ENCODE data around the gene LTB4R.
"Not testable (repeated sequence)": the region's sequence is repeated elsewhere in the genome, so short reads cannot be mapped to it uniquely, and the experiment has no call there.

LTB4R gene

DNA sequence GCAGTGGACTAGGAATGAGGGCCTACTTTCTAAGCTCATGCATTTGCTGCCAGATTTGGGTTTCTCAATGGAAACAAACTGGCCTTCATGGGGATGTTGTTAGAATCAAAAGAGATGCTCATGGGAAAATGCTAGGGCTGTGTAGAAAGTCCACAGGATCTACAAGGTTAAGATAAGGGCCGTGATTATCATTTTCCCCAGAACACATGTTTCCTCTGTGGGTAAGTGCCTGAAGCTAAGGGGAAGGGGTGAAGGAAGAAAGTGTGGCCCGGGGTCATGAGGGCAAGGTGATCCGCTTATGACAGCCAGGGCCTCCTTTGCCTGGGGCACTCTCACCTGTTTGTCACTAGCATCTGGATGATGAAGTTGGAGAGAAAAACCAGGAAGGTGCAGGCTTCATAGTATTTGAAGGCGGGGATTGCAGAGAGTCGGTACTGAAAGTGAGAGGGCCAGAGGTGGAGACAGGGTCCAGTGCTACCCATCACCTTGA is 13.8 kb downstream of the LTB4R start:
- no peak for DNase-seq

DNA sequence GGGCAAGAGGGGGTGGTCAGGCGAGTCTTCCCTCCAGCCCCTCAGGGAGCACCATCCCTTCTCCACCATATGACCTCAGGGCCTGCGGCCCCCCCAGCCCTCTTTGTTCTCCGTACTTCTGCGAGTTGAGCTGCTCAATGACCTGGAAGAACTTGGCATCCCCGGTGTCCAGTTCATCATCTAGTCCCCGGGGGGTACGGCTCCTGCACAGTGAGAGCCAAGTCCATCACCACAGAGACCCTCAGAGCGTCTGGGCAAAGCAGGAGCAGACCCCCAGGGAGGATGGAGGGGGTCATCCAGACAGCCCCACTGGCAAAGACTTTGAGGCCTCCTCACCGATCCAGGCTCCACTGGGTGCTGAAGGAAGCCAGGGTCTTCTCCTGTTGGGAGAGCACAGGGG is 14.7 kb downstream of the LTB4R start:
- no peak for DNase-seq

DNA sequence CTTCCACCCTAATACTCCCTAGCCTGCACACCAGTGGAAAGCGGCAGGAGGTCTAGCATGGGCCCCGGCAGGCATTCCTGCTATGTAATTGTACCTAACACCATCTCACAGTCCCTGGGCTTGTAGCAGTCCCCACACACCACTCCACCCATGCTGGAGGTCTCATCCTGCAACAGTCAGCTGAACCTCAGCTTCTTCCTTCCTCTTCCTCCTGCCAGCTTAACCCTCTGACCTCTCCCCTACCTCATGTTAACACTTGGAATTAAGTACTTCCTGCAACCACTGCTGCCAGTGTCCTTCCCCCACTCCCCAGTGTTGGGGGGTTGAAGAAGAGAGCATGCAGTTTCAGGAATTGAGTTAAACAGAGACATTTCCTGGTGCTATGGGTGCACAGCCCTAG is 16.0 kb downstream of the LTB4R start:
- no peak for DNase-seq

DNA sequence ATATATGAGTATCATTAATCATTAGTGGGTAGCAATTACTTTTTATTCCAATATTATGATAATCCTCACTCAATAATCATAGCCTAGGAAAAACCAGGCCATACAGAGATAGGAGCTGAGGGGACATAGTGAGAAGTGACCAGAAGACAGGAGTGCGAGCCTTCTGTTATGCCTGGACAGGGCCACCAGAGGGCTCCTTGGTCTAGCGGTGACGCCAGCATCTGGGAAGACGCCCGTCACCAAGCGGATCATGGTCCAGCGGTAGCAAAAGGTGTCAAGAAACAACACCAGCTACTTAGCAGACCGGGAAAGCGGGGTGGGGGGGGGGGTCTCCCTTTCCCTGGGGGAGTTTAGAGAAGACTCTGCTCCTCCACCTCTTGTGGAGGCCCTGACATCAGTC is 16.6 kb downstream of the LTB4R start:
- not testable (repeated sequence) for DNase-seq

DNA sequence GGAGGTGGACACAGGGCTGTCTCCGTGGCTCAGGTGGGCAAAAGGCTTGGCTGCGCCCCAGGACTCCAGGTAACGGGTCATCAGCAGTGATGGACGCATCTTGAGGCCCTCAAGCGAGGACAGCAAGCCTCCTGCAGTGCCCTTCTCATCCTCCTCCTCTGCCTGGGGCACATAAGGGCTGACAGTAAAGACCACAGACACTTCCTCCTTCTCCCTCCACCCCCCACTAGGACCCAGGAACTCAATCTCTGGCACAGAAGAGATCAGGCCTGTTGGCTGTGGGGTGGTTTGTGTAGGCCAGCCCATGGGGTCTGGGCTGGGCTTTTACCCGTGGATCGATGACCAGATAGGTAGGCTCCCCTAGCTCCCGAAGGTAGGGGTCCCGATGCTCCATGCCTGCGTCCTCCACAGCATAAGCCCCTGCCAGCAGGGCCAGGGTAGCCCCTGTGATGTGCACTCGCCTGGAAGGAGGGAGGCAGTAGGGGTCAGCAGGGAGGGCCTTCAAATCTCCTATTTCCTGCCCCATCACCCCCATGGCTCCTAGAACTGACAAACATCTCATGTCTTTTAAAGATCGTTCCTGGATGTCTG is 17.9 kb downstream of the LTB4R start:
- DNase-seq: no peak

DNA sequence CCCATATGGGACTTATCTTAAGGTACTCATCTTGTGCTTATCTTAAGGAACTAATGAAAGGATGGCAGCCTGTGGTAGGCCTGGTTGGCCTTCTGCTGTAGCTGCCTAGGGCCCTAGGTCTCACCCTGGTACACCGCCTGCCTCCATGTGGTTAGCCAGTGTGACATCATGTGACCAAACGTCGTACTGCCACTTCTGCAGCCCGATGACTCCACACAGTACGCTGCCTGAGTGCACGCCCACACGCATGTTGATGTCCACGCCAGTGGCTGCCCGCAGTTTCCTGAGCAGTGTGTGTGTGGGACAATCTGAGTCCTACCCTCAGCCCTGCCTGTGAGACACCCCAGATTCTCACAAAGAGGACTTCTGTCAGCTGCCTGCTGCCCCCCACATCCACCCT is 18.4 kb downstream of the LTB4R start:
- no peak for DNase-seq

DNA sequence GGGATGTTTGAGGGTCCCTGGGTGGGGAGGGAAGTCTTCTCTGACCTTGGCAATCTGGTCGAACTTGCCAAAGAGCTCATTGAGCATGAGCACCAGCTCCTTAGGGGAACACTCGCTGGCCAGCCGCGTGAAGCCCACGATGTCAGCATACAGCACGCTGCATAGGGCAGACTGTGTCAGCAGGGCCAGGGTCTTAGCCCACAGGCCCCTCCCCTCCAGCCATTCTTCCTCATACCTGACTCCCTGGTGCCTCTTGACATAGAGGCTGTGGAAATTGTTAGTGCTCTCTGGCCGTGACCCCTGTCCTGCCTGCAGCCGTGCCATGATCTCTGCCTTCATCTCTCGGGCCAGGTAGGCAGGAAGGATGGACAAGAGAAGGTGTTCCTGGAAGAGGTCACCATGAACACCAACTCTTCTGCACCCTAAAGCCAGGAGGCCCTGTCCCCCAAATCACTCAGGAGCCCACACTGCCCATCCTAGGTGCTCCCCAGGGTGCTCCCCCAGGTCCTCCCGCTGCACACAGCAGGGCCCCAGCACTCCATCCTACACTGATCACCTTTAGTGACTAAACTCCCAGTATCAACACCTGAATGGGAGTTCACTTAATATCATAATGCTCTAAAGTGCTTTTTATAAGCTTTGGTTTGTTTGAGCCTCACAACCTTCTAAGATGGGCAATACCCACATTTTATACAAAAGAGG is 19.8 kb downstream of the LTB4R start:
- no peak for DNase-seq

DNA sequence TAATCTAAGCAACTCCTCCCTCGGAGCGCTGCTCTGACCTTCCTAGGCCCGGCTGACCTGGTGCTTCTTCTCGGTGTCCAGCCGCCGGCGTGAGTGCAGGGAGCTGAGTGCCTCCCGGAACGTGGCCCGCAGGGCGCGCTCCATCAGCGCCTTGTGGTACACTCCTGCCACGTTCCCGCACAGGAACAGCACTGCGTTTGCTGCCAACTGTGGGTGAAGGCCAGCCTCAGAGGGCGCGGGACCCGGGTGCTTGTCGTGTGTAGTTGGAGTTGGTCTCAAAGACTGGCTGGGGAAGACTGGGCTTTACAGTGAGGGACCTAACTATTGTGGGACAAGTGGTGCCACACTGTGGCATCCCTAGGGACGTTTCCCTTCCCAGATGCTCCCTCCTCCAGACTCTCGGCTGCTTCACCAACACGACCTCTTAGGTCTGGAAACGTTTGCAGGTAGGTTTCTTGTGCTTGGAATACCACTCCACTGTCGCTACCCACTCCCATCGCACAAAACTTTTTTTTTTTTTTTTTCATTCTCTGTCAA is 20.5 kb downstream of the LTB4R start:
- no peak for DNase-seq

DNA sequence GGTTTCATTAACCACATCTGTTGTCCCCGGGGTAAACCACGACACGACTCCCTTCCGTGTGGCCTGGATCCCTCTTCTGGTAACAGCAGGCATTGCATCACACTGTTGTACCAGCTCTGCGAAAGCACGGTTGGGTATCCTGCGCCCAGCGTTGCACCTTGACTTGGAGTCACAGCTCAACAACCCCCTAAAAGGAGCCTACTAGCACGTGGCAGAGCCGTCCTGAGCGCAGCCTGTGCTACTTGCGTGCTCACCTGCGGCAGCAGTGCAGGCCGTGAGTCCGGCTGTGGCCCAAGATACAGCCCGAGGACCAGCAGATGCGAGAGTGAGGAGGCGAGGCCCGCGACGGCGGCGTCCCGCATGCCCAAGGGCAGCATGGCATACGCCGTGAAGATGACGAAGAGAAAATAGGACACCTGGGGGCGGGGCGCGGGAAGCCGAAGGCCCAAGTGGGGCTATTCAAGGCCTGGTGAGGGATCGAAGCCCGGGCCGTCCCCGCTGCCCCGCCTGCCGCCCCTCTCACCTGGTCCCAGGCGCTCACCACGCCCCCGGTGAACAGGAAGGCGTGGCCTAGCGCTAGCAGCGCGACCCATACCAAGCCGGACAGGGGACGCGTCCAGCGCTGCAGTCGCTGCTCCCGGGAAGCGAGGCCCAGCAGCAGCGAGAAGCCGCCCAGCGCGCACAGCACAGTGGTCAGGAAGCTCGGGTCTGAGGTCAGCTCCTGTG is 21.1 kb downstream of the LTB4R start:
- DNase-seq: peak; percentile 68

DNA sequence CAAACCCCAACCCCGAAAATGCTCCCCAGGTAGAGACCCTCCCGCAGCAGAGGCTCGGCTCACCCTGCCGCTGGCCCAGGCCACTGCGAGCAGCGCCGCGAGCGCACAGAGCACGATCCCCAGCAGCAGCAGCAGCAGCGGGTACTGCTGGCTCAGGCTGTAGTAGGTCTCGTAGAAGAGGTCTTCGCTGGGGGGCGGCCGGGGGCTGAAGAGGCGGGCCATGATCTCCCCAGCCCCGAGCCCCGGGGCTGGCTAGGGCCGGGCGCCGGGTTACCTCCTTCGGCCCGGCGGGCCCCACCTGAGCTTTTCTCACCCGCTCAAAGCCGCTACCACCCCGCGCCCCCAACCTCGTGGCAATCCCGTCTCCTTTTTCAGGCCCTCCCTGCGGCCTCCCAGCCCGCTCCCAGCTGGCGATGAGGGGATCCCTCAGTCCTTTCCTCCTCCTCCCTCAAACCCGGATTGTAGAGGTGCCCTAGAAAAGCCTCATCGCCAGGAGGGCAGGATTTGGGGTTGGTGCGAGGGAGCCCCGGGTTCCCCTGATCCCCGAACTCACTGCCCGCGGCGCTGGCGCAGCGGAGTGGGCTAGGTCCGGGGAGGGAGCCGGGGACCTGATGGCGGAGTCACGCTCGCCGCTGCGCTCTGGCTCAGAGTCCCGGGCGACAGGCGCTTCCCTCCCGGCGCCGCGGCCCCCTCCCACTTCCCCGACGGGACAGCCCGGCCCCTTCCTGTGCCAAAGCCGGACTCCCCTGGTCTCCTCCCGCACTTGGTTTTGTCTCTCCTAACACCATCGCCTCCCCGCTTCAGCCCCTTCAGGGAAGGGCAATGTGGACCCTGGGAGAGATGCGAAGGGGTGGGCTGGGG is 23.4 kb downstream of the LTB4R start, which contains the start of gene ADCY4:
TSS of gene ADCY4 (minus strand) at position 641 of the 861 bp plus-strand sequence. CDS start at position 222, 419 bp downstream.
- DNase-seq: no peak

DNA sequence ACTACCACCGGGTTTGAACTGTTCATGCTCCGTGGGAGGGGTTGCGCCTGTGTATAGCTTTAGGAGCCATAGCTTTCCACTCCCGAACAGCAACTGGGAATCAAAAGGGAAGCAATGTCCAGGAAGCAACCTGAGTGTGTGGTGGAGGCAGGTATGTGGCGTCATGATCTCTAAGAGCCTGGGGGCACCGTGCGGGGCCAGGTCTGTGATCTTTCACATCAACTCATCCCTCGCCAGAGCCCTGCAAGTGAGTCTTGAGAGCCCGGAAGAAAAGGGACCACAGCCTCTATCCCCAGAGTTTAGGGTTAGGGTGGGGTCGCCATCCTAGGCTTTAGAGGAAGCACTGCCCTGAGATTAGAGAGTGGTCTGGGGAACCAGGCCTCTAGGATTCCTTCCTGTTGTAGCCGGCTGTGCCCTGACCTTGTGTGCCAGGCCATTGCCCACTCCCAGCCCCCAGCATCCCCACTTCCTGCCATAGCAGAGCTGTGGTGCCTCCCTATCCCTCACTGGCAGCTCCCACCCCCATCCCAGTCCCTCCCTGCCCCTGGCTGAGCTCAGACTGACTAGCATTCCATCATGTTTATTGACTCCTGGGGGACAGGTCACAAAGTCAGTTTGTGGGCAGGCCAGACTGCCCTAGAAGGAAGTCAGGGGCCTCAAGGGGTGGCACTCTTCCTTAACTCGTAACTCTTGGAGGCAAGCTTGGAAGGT is 24.3 kb downstream of the LTB4R start:
- DNase-seq: no peak

DNA sequence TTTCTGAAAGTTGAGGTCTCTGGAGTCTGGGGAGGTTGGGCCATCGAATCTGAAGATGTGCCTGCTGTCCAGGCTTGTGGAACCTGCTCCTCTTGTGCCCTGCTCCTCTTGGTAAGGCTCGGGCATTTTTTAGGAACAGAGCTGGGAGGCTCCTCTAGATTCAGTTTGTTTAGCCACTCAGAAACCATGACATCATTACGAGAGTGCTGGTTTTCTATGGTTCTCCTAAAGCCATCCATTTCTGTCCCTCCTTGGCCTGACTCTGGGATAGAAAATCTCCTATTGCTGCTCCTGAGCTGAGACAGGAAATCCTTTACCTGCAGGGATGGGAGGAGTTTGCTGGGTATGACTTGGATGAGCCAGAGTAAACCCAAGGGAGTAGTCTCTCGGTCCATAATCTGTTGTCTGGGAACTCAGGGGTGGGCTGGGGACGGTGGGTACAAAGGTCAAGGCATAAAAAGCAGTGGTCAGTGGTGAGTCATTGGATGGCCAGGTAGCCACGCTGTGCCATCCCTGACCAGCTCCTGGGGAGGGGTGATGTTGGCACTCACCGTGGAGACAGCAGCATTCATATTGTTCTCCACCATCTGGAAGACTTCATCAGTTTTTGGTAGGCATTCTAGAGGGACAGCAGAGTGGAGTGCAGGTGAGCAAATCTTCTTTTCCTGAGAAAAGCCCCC is 26.0 kb downstream of the LTB4R start:
- no peak for DNase-seq

DNA sequence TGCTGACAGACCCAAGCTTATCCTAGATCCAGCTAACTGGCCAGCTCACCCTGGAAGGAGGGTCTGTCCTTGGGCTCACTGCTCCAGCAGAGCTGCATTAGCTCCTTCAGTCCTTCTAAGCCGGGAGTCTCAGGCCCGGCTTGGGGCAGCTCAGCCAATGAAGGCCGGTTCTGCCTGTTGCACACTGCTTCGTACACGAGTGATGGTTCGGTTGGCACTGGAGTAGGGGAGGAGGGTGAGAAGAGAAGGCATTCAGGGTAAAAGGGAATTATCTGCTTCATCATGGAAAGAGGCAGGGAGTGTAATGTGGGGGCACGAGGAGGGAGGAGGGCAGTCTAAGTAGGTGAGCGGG is 26.5 kb downstream of the LTB4R start:
- no peak for DNase-seq

DNA sequence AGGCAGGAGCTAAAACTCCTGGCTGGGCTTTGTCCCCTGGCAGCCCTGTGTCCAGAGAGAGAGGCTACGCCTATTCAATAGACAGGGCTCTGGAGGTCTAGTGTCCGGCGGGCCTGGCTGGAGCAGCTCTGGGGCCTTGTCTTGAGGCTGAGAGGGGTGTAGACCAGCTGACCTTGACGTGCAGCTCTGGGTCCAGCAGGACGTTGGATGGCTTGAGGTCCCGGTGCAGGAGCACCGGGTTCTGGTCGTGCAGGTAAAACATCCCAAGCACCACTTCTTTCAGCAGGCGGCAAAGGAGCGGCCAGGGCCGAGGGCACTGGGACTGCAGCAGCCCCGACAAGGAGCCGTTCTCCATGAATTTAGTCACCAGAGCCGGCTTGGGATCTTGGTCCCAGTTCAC is 27.5 kb downstream of the LTB4R start:
- no peak for DNase-seq

DNA sequence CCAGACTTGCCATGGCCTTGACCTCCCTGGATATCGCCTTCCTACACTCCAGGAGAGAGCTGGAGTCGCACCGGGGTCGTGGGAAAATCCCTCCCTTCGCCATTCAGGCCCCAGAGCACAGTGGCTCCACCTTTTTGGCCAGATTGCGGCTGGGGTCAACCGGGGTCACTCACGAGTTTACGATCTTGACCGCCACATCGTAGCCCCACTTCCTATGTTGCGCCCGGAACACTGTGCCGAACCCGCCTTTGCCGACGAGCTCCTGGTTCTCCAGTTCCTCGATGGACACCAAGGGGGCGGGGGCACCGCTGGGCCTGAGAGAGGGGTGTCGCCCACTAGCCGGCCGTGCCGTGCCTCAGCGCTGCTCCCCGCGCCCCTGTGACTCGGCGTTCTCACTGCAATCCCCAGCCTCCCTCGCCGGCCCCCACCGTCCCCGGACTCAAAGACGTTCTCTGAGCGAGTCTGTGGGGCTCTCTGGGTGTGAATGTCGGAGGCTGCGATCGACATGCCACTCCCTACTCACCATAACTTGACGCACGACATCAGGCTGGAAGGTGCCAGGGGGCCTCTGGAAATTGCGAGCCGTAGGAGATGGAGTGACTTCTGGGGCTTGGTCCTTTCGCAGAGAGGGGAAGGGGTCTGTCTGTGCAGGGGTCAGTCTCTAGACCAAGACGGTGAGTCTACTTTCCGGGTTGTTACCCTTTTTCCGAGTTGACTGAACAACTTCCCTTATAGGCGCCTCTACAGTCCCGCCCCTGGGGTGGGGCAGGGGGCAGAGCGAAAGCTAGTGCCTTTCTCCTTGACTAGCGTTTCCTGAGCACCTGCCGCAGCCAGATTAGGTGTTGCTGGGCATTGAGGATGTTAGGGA is 28.2 kb downstream of the LTB4R start, which contains the start of gene RIPK3:
TSS of gene RIPK3 (minus strand) at position 708 of the 868 bp plus-strand sequence. CDS start at position 543, 165 bp downstream.
- no peak for DNase-seq

DNA sequence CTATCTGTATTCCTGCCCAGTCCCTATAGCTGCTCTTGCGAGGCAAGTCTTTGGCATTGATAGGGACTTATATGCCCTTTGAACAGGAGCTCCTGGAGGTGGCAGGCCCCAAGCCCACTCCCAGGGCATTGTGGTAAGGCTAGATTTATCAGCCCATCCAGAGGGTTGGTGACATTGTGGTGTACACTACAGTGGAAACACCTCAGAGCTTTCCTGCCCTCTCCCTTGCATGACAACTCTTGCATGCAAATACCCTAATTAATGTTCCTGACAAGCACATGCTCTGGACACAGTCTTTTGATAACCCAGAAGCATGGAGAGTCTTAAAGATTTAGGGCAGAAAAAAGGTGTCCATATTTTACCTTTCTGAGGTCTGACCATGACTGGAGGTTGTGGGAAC is 29.3 kb downstream of the LTB4R start:
- no peak for DNase-seq

DNA sequence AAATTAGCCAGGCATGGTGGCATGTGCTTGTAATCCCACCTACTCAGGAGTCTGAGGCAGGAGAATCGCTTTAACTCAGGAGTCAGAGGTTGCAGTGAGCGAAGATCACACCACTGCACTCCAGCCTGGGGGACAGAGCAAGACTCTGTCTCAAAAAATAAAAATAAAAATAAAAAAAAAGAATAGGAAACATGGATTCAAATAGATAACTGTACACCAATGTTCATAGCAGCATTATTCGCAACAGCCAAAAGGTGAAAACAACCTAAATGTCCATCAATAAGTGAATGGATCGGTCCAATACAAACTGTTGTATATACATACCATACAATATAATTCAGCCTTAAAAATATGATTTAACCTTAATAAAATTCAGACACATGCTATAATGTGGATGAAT is 31.6 kb downstream of the LTB4R start:
- DNase-seq: no peak

DNA sequence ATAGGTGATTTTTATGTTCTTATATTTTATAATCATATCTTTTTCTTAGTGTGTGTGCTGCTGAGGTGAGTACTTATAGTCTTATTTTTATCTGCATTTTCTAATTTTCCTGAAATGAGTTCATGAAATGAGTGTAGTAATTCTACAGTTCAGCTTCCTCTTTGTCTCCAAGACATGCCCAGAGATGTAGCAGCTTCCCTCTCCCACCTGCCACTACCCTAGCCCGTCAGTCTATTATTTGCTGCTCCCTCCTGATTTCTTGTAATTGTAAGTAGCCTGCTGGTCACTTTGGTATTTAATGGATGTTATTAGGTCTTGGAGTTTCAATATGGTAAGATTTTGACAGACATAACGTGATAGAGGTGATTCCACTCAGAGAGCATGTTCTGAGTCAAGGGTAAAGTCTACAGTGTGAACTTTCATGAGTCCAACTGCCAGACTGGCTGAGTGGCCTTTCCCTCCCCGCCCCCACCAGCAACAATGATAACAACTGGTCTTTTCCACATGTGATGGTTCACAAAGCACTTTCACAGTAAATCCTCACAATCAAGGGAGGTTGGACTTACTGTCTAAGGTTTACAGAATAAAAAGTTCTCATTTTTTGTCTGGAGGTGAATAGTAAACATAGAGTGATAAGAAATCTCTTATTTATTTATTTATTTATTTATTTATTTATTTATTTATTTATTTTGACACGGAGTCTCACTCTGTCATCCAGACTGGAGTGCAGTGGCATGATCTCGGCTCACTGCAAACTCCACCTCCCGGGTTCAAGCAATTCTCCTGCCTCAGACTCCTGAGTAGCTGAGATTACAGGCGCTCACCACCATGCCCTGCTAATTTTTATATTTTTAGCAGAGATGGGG is 32.7 kb downstream of the LTB4R start:
- DNase-seq: no peak

DNA sequence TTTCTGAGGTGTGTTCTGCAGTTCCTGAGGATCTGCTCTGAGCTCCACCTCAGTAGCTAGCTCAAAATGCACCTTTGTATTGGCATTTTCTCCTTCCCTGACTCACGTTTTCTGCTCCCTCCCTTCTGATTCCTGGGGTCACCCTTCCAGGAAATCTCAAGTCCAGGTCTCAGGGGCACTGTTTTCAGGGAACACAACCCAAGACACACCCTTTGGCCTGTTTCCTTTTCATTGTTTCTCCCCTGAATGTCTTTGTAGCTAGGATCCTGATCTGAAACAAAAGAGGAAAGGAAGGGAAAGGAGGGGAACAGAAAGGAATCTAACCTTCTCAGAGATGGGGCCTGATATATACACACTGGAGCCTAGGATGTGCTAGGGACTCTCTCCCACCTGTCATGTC is 35.8 kb downstream of the LTB4R start:
- no peak for DNase-seq

Data from NCI-H146 (cell line).